Body of pancreas (tissue), 4 donors: ENCODE results near the gene TFEC.

Source experiments
- POLR2A ChIP-seq, 3 donors: fragments of 450-650 bp; IDR thresholded peaks; one replicate each; pipeline ENCODE4 v1.6.1; 2016; ENCODE audit warnings: antibody characterized with exemption in 3 of 3, mild to moderate bottlenecking in 2 of 3
- TF ChIP-seq, protein P1 (sequence below), 7 experiments: fragments of 450-650 bp in 4 of 7; fragments of 200-600 bp in 3 of 7; sonication (generic) in 3 of 7; IDR thresholded peaks; one replicate each; pipeline ENCODE4 v1.5.1; 2016 to 2019; ENCODE audit warnings: antibody characterized with exemption in 7 of 7

DNA sequence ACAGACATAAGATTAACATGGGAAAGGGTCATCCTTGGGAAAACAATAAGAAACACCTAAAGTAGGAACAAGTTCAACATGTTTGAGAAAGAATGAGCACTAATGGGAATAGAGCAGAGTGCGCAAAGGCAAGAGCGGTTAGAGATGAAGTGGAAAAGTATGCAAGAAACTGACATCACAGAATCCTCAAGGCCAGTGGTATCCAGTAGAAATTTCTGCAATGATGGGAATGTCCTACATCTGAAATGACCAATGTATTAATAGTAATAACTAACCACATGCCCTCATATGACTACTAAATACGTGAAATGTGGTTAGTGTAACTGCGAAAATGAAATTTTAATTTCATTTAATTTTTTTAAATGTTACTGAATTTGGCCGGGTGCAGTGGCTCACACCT lies 54.8 kb downstream of the TFEC start:
- TF ChIP-seq, protein P1, sequence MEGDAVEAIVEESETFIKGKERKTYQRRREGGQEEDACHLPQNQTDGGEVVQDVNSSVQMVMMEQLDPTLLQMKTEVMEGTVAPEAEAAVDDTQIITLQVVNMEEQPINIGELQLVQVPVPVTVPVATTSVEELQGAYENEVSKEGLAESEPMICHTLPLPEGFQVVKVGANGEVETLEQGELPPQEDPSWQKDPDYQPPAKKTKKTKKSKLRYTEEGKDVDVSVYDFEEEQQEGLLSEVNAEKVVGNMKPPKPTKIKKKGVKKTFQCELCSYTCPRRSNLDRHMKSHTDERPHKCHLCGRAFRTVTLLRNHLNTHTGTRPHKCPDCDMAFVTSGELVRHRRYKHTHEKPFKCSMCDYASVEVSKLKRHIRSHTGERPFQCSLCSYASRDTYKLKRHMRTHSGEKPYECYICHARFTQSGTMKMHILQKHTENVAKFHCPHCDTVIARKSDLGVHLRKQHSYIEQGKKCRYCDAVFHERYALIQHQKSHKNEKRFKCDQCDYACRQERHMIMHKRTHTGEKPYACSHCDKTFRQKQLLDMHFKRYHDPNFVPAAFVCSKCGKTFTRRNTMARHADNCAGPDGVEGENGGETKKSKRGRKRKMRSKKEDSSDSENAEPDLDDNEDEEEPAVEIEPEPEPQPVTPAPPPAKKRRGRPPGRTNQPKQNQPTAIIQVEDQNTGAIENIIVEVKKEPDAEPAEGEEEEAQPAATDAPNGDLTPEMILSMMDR (IDR thresholded peaks at IDR 0.05): no peak
- no peak for TF ChIP-seq POLR2A (IDR thresholded peaks at IDR 0.05)
